ENCODE data around the gene ASIC4.

ASIC4 gene

GRCh38 chr2:219576505-219577388 is 62.5 kb downstream of the ASIC4 start:
- Histone ChIP-seq H4K20me1 (no peaks in the 10 kb centered on the region), H3K36me3 (no peaks in the 10 kb centered on the region), H3K4me3 (no peak overlapping the region), H3K27me3 (no peaks in the 10 kb centered on the region), H3K9ac (no peak overlapping the region), H3K9me3 (no peaks in the 10 kb centered on the region), H3K4me1 (peaks cover 6% of the 10 kb centered on the region), H3K4me2 (no peak overlapping the region), H3K27ac (no peak overlapping the region)
- TF ChIP-seq Cebpa-rat (IDR thresholded peaks at IDR 0.05), result no peak

- no peak overlapping the region for H3K9ac ChIP-seq
- no peaks in the 10 kb centered on the region for H3K9me3 ChIP-seq
- H3K4me3 ChIP-seq, result no peak overlapping the region
- 0 out of 2 replicates have a peak, but pooled peaks have one; percentile 10 for TF ChIP-seq Cebpa-rat (IDR thresholded peaks at IDR 0.05)
- H4K20me1 ChIP-seq, result no peaks in the 10 kb centered on the region
- H3K4me2 ChIP-seq, result no peak overlapping the region
- no peaks in the 10 kb centered on the region for H3K36me3 ChIP-seq
- H3K4me1 ChIP-seq, result no peaks in the 10 kb centered on the region
- H3K27ac ChIP-seq, result no peak overlapping the region
- H3K27me3 ChIP-seq, result no peaks in the 10 kb centered on the region
Observed at GRCh38 chr2:219578811-219579613, 64.7 kb downstream of the ASIC4 start.

GRCh38 chr2:219581346-219581745 is 67.1 kb downstream of the ASIC4 start:
- Histone ChIP-seq H4K20me1 (no peaks in the 10 kb centered on the region), H3K27me3 (no peaks in the 10 kb centered on the region), H3K4me3 (no peak overlapping the region), H3K36me3 (no peaks in the 10 kb centered on the region), H3K4me2 (no peak overlapping the region), H3K4me1 (no peaks in the 10 kb centered on the region), H3K27ac (no peak overlapping the region), H3K9ac (no peak overlapping the region), H3K9me3 (no peaks in the 10 kb centered on the region)
- TF ChIP-seq Cebpa-rat (IDR thresholded peaks at IDR 0.05), result no peak
